Measurements from ENCODE around the gene PRICKLE3.
A peak's percentile ranks its signal among the peaks of the same experiment; 100 is the strongest.

PRICKLE3 gene

DNA sequence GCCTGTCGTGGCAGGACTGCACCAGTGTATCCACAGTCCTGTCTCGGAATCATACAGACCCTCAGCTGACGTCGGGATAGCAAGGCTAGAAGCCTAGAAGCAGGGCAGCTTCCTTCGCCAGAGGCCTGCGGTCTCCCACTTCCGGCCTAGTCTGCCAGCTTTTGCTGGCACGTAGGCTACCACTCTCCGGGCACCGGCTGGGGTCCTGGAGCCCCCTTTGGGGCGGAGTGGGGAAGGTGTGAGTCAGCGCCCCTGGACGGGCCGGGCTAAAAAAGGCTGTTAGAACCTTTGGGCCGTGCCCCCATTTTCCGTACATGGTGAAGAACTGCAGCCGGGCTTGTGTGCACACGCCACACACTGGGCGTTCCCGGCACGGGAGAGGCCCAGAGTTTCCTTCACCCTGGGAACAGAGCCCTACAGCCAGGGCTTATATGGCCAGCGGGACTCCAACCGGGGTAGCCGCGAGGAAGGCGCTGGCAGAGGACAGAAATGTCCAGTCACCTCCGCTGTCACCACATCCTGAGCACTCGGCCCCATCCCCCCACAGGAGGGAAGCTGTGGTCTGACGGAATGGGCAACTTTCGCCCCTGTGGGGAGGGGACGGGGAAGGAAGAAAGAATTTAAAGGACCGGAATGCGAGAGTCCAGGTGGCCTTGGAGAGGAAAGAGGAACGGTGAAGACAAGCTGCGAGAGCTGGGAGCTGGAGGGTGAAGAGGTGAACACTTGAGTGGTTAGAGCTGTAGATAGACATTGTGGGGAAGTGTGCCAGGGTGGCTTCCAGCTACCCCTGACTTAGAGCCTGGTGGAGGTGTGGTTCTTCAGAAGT is 19.0 kb downstream of the PRICKLE3 start:
- TF ChIP-seq, protein P1, sequence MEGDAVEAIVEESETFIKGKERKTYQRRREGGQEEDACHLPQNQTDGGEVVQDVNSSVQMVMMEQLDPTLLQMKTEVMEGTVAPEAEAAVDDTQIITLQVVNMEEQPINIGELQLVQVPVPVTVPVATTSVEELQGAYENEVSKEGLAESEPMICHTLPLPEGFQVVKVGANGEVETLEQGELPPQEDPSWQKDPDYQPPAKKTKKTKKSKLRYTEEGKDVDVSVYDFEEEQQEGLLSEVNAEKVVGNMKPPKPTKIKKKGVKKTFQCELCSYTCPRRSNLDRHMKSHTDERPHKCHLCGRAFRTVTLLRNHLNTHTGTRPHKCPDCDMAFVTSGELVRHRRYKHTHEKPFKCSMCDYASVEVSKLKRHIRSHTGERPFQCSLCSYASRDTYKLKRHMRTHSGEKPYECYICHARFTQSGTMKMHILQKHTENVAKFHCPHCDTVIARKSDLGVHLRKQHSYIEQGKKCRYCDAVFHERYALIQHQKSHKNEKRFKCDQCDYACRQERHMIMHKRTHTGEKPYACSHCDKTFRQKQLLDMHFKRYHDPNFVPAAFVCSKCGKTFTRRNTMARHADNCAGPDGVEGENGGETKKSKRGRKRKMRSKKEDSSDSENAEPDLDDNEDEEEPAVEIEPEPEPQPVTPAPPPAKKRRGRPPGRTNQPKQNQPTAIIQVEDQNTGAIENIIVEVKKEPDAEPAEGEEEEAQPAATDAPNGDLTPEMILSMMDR (IDR thresholded peaks at IDR 0.05; ENCODE audit: insufficient read depth, low read depth, low read length, missing control alignments): no peak
- peak; percentile 74 for DNase-seq (ENCODE audit: low read depth)
- peak overlapping the region; percentile 54 for H3K4me3 ChIP-seq (ENCODE audit: low read length)

DNA sequence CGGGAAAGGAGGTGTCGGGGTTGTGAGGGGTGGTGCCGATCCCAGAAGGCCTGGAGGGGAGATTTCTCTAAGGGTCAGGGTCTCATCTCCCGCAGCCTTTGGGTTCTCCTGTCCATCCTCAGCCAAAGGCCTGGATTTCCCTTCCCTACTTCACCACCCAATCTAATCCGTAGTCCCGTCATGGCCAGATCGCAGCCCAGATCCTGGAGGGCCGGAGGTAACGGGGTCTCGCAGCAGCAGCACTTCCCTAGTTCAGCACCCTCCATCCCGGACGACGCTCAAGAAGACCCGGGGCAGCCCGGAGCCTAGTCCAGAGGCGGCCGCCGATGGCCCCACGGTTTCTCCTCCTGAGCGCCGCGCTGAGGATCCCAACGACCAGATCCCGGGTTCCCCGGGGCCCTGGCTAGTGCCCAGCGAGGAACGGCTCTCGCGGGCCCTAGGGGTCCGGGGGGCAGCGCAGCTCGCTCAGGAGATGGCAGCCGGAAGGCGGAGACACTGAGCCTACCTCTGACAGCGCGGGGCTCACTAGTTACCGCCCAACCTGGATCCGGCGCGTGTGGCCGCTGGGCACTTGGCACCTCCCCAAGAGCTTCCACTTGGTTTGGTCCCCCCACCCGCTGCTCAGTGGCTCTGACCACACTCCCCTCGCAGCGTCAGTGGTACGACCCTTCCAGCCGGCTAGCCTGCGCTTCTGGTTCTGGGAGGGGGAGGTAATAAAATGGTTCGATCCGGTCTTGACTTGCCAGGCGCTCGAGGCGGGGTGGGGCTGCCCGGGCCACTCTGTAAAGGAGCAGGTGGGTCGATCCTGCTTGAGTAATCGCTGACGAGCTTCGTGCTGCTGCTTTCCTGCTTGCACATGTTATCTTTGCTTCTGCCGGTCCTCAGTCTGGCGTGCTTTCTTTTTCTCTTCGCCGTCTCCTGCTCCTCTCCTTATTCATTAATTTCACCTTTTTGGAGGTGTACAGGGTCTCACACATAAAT is 20.0 kb downstream of the PRICKLE3 start:
- TF ChIP-seq, protein P1 (IDR thresholded peaks at IDR 0.05; ENCODE audit: insufficient read depth, low read depth, low read length, missing control alignments): peak; percentile 34
- peak; percentile 95 for DNase-seq (ENCODE audit: low read depth)
- H3K4me3 ChIP-seq (ENCODE audit: low read length): peak overlapping the region; percentile 54

DNA sequence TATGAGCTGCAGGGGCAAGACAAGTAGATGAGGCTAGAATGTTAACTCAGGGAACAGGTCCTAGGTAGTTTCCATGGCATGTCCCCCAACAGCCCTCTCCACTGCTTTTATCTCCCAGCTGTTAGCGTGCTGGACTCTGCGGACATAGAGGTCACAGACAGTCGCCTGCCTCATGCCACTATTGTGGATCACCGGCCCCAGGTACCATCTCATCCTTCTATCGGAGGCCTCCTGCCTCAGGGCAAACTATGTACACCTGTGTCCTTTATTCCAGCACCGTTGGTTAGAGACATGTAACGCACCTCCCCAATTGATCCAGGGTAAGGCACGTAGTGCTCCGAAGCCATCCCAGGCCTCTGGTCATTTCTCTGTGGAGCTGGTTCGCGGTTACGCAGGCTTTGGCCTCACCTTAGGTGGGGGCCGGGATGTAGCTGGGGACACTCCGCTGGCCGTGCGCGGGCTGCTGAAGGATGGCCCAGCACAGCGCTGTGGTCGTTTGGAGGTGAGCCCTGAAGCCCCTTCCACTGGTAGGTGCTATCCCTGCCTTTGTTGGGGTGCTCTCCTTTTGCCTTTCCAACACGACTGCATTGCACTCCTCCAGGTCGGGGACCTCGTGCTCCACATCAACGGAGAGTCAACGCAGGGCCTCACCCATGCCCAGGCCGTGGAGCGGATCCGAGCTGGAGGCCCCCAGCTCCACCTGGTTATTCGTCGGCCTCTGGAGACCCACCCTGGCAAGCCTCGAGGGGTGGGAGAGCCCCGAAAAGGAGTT is 21.4 kb downstream of the PRICKLE3 start:
- DNase-seq (ENCODE audit: low read depth): no peak
- no peak overlapping the region for H3K4me3 ChIP-seq (ENCODE audit: low read length)
- TF ChIP-seq, protein P1 (IDR thresholded peaks at IDR 0.05; ENCODE audit: insufficient read depth, low read depth, low read length, missing control alignments): no peak

DNA sequence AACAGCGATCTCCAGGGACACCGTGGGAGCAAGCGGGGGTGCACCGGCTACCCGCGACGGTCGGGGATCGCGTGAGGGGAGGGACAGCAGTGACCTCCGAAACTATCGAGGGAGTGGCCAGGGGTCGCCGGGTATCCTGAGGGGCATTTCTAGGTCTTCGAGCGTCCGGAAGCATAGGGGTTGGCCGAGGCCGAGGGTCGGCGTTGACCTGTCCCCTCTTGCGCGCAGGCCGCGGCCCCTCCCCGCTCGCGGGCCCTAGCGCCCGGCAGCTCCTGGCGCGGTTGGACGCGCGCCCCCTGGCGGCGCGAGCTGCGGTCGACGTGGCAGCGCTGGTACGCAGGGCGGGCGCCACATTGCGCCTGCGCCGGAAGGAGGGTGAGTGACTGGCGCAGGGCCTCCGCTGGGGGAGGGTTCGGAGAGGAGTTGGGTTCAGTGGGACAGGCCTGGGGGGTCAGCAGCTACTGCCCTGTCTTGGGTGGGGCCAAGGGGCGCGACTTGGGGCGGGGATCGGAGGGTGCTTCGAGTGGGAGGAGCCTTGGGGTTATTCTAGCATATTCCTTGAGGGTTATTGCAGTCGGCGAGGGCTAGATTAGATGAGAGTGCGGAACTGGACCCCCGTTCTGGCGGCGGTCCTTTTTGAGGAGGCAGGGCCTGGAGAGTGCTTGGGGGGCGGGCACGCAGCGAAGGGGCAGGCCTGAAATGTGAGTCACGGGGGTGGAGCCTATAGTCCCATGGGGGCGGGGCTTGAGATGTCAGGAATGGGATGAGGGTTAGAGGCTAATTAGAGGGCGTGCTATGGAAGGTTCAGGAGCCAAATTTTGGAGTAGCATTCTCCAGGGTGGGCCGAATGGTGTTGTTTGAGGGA is 22.4 kb downstream of the PRICKLE3 start:
- peak overlapping the region; percentile 38 for H3K4me3 ChIP-seq (ENCODE audit: low read length)
- TF ChIP-seq, protein P1 (IDR thresholded peaks at IDR 0.05; ENCODE audit: insufficient read depth, low read depth, low read length, missing control alignments): no peak
- peak; percentile 78 for DNase-seq (ENCODE audit: low read depth)

DNA sequence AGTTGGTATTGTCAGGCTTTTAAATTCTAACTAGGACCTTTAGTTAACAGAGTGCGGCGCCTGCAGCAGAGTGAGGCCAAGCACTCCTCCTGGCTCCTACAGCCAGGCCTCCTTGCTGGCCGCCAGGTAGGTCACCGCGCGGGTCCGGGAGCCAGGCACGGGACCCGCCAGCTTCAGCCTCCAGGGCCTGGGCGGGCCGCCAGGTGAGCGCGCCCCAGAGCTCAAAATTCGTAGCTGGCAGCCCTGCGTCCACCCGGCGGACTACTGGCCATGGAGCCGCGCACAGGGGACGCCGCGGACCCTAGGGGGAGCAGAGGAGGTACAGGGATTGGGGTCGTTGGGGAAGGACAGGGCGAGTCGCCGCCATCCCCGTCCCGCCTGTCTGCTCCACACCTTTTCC is 23.6 kb downstream of the PRICKLE3 start, which contains the start of gene MAGIX:
TSS of gene MAGIX (plus strand) at position 139 of the 400 bp plus-strand sequence. CDS start at position 271, 132 bp downstream.
- H3K4me3 ChIP-seq (ENCODE audit: low read length): peak within 1 kb of the TSS; percentile 38
- TF ChIP-seq, protein P1 (IDR thresholded peaks at IDR 0.05; ENCODE audit: insufficient read depth, low read depth, low read length, missing control alignments): no peak
- no peak for DNase-seq (ENCODE audit: low read depth)
